Suprapubic skin (tissue), 4 donors: Measurements from ENCODE around the gene SNX8. TPM values are rescaled to one million over a fixed set of nuclear protein-coding genes. Genes with fewer than 3 reads are reported as not detected.
A peak's percentile ranks its signal among the peaks of the same experiment; 100 is the strongest.

Experiments used
- DNase-seq, 2 donors: peaks; one replicate each; pipeline ENCODE4 v3.0.0-alpha.2; 2019; ENCODE audit warnings: low spot score in 2 of 2
- H3K27ac ChIP-seq: fragments of 200-600 bp; sonication (generic); one replicate; pipeline ENCODE4 v1.5.1; 2019
- H3K27me3 ChIP-seq: fragments of 200-600 bp; sonication (generic); one replicate; pipeline ENCODE4 v1.5.1; 2019
- H3K36me3 ChIP-seq: fragments of 200-600 bp; sonication (generic); one replicate; pipeline ENCODE4 v1.5.1; 2019
- H3K4me1 ChIP-seq: fragments of 200-600 bp; sonication (generic); one replicate; pipeline ENCODE4 v1.5.1; 2019
- H3K4me3 ChIP-seq: fragments of 200-600 bp; sonication (generic); one replicate; pipeline ENCODE4 v1.5.1; 2019; ENCODE audit warnings: mild to moderate bottlenecking
- H3K9me3 ChIP-seq: fragments of 200-600 bp; sonication (generic); one replicate; pipeline ENCODE4 v1.5.1; 2019
- CTCF ChIP-seq, 2 donors: fragments of 200-600 bp in 1 of 2; fragments of 450-650 bp in 1 of 2; sonication (generic) in 1 of 2; IDR thresholded peaks; one replicate each; pipeline ENCODE4 v1.5.1; 2016 to 2019; ENCODE audit warnings: antibody characterized with exemption in 2 of 2, mild to moderate bottlenecking in 1 of 2, moderate library complexity in 1 of 2
- EP300 ChIP-seq: sonication (generic); formaldehyde crosslinking; IDR thresholded peaks from one replicate; pipeline ENCODE4 v1.6.1; 2017; ENCODE audit warnings: antibody characterized with exemption
- POLR2A ChIP-seq, 2 donors: fragments of 450-650 bp; IDR thresholded peaks; one replicate each; pipeline ENCODE4 v1.6.1; 2017; ENCODE audit warnings: antibody characterized with exemption in 2 of 2, mild to moderate bottlenecking in 2 of 2, moderate library complexity in 2 of 2
- POLR2AphosphoS5 ChIP-seq, 3 donors: sonication (generic); formaldehyde crosslinking; IDR thresholded peaks; one replicate each; pipeline ENCODE4 v1.6.1; 2017; ENCODE audit warnings: antibody characterized with exemption in 3 of 3
- WGBS: methylation state at CpG from one replicate; pipeline ENCODE4 v1.1.5; 2018; 5-methylcytosine and 5-hydroxymethylcytosine counted together
- total RNA-seq, 4 donors: library from RNA; depleted of rRNA; stranded (reverse); fragments of >200 nt; gene quantifications; one replicate each; pipeline ENCODE4 v1.1.0, GENCODE V29; 2016

Gene SNX8
- total RNA-seq, 4 donors from 2014 or later: 13.7 to 35.1 (median 19.3) TPM

GRCh38 chr7:2229467-2229866 lies 84.8 kb downstream of the SNX8 start:
- no peak overlapping the region for H3K4me3 ChIP-seq
- H3K4me1 ChIP-seq: peaks cover 22% of the 10 kb centered on the region
- WGBS: 60% methylated on average over 3 of the region's 7 CpGs
- no peak overlapping the region for H3K27ac ChIP-seq
- H3K36me3 ChIP-seq: peaks cover 9% of the 10 kb centered on the region
- DNase-seq: no peak
- TF ChIP-seq POLR2AphosphoS5 (IDR thresholded peaks at IDR 0.05) (no peak), CTCF (IDR thresholded peaks at IDR 0.05) (no peak), POLR2A (IDR thresholded peaks at IDR 0.05) (no peak)
- H3K27me3 ChIP-seq: no peaks in the 10 kb centered on the region
- H3K9me3 ChIP-seq: no peaks in the 10 kb centered on the region

DNA sequence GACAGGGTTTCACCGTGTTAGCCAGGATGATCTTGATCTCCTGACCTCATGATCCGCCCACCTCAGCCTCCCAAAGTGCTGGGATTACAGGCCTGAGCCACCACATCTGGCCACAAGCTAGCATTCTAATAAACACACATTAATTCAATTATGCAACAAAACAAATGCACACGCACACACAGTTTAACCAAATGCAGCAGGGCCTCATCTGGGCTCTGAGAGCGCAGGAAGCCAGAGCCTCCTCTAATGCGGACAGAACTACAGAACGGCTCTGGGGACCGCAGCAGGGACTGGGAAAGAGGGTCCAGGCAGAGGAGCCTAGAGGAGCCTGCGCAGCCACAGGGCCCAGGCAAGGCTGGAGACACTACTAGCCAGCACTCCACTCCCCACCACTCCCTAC lies 85.3 kb downstream of the SNX8 start:
- TF ChIP-seq CTCF (IDR thresholded peaks at IDR 0.05) (no peak), POLR2A (IDR thresholded peaks at IDR 0.05) (no peak), EP300 (no peak), POLR2AphosphoS5 (IDR thresholded peaks at IDR 0.05) (no peak)
- Histone ChIP-seq H3K4me1 (peaks cover 27% of the 10 kb centered on the region), H3K27me3 (no peaks in the 10 kb centered on the region), H3K9me3 (no peaks in the 10 kb centered on the region), H3K4me3 (no peak overlapping the region), H3K36me3 (peaks cover 8% of the 10 kb centered on the region), H3K27ac (no peak overlapping the region)
- no peak for DNase-seq
- WGBS: 72% methylated on average over 8 of the region's 8 CpGs

GRCh38 chr7:2227699-2228098 lies 86.5 kb downstream of the SNX8 start:
- DNase-seq: no peak
- peaks cover 17% of the 10 kb centered on the region for H3K36me3 ChIP-seq
- peaks cover 24% of the 10 kb centered on the region for H3K4me1 ChIP-seq
- H3K27me3 ChIP-seq: no peaks in the 10 kb centered on the region
- no peak overlapping the region for H3K4me3 ChIP-seq
- no peak for TF ChIP-seq POLR2AphosphoS5 (IDR thresholded peaks at IDR 0.05)
- no peak for TF ChIP-seq CTCF (IDR thresholded peaks at IDR 0.05)
- TF ChIP-seq POLR2A (IDR thresholded peaks at IDR 0.05): no peak
- TF ChIP-seq EP300: no peak
- H3K9me3 ChIP-seq: no peaks in the 10 kb centered on the region
- WGBS: 90% methylated on average over 15 of the region's 15 CpGs
- H3K27ac ChIP-seq: no peak overlapping the region

DNA sequence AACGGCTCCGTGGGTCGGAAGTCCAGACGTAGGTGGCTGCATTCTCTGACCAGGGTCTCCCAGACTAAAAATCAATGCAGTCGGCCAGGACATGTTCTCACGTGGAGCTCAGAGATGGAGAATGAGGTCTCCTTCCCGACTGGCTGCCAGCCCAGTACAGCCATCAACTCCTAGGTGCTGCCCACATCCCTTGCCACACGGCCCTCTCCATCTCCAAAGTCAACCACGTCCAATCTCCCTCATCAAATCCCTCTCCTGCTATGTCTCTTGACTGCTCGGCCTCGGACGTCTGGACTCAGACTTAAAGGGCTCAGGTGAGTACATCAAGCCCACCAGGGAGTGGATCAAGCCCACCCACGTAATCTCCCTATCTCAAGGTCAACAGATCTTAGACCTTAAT lies 88.4 kb downstream of the SNX8 start:
- WGBS: 94% methylated on average over 13 of the region's 13 CpGs
- no peaks in the 10 kb centered on the region for H3K27me3 ChIP-seq
- TF ChIP-seq POLR2AphosphoS5 (IDR thresholded peaks at IDR 0.05): no peak
- TF ChIP-seq POLR2A (IDR thresholded peaks at IDR 0.05): no peak
- TF ChIP-seq CTCF (IDR thresholded peaks at IDR 0.05): no peak
- TF ChIP-seq EP300: no peak
- peaks cover 34% of the 10 kb centered on the region for H3K36me3 ChIP-seq
- peaks cover 11% of the 10 kb centered on the region for H3K4me1 ChIP-seq
- H3K9me3 ChIP-seq: no peaks in the 10 kb centered on the region
- no peak for DNase-seq
- H3K4me3 ChIP-seq: no peak overlapping the region
- H3K27ac ChIP-seq: peak overlapping the region; percentile 61

GRCh38 chr7:2225336-2225735 lies 88.9 kb downstream of the SNX8 start:
- TF ChIP-seq CTCF (IDR thresholded peaks at IDR 0.05) (no peak), POLR2AphosphoS5 (IDR thresholded peaks at IDR 0.05) (no peak), EP300 (no peak), POLR2A (IDR thresholded peaks at IDR 0.05) (no peak)

More at GRCh38 chr7:2225336-2225735, 88.9 kb downstream of the SNX8 start:
- Histone ChIP-seq H3K36me3 (peaks cover 39% of the 10 kb centered on the region), H3K4me3 (no peak overlapping the region), H3K27ac (peak overlapping the region; percentile 61), H3K9me3 (no peaks in the 10 kb centered on the region), H3K4me1 (peaks cover 10% of the 10 kb centered on the region), H3K27me3 (no peaks in the 10 kb centered on the region)
- no peak for DNase-seq
- 63% methylated on average over 14 of the region's 14 CpGs for WGBS
